Pancreas (tissue), 10 donors: Measurements from ENCODE around the gene FBXO46. TPM values are rescaled to one million over a fixed set of nuclear protein-coding genes. Genes with fewer than 3 reads are reported as not detected.

Source experiments
- ATAC-seq, 4 donors: fragments of 200-7000 bp; cut with Tn5 transposase; one replicate each; pipeline versions ENCODE4 v1.8.0 to v1.9.1; 2020; ENCODE audit warnings: mild to moderate bottlenecking in 4 of 4, moderate library complexity in 4 of 4
- DNase-seq, 6 donors: peaks; one replicate each; pipeline ENCODE4 v3.0.0-alpha.2; 2020
- FAIRE-seq: peaks from 2 replicates; lab custom pipeline; 2012; peaks lifted over from hg19 to GRCh38; lab: Jason Lieb, UNC
- H3K27ac ChIP-seq, 4 donors: fragments of 200-600 bp; sonication (generic); 1 replicate in 3 of 4; 2 replicates in 1 of 4; pipeline versions ENCODE4 v1.5.0 to v1.8.0; 2020
- H3K27me3 ChIP-seq, 4 donors: fragments of 200-600 bp; one replicate each; pipeline ENCODE4 v1.8.0; 2021
- H3K36me3 ChIP-seq, 3 donors: fragments of 200-600 bp; sonication (generic) in 1 of 3; one replicate each; pipeline versions ENCODE4 v1.5.0 to v1.8.0; 2020 to 2021
- H3K4me1 ChIP-seq, 3 donors: fragments of 200-600 bp; one replicate each; pipeline ENCODE4 v1.8.0; 2021
- H3K4me3 ChIP-seq, 4 donors: fragments of 200-600 bp; sonication (generic) in 2 of 4; one replicate each; pipeline versions ENCODE4 v1.5.0 to v1.8.0; 2020 to 2021
- H3K9me3 ChIP-seq, 4 donors: fragments of 200-600 bp; one replicate each; pipeline ENCODE4 v1.8.0; 2021
- WGBS, 2 donors: extraction: QIAGEN DNeasy Blood & Tissue Kit; methylation state at CpG; one replicate each; pipeline ENCODE4 v1.1.7; 2013; 5-methylcytosine and 5-hydroxymethylcytosine counted together
- intact Hi-C, 3 donors: fragments of 100-400 bp; cut with DNase I; formaldehyde crosslinking; loops; one replicate each; pipeline versions ENCODE4 v1.11.1 to v1.14.2; 2022
- polyA plus RNA-seq, 2 donors: library from polyadenylated mRNA; stranded (reverse); fragments of 200-250 nt; gene quantifications; one replicate each; pipeline ENCODE4 v1.2.3, GENCODE V29; 2013
- total RNA-seq, 6 donors: library from RNA; stranded (reverse); fragmentation: NEBNext Ultra II Directional in 4 of 6; extraction: Animal tissue kit (Norgen Biotek cat#: 25700) in 4 of 6; gene quantifications; one replicate each; pipeline versions ENCODE4 v1.2.1 to v1.2.4, GENCODE V29; 2021 to 2023
- TF ChIP-seq, protein P1 (sequence below), 4 donors: fragments of 200-600 bp; sonication (generic) in 3 of 4; IDR thresholded peaks; one replicate each; pipeline versions ENCODE4 v1.5.0 to v1.8.0; 2021; ENCODE audit warnings: antibody characterized with exemption in 4 of 4
- donor health status: healthy with polysubstance abuse.
- donor health status: DM: no; HTN: no; CAD: no; lungs with moderate emphysema.
- donor health status: DM: no; HTN: no; CAD: no.
- donor health status: control.
- donor health status: control.
- donor health status: Bipolar disorder and iron deficiency.
- donor health status: DM: yes; HTN: yes; CAD: no.
- donor health status: DM: no; HTN: no; CAD: no.
- donor health status: DM: no; HTN: no; CAD: no.
- donor health status: DM: yes; HTN: yes; CAD: no.

The FBXO46 gene
- total and polyA plus RNA-seq, 8 donors: 6.7 to 11.3 (median 9.5) TPM

- 0 to 1% methylated on average over 52 to 70 of the region's 70 CpGs for WGBS, 2 donors
- H3K4me3 ChIP-seq: peak within 1 kb of the TSS; percentile 74 to 96 (median 86)
- DNase-seq (peak; percentile 97 to 100 (median 100)), FAIRE-seq (peak; percentile 89), ATAC-seq (peak; percentile 44 to 68 (median 51))
- TF ChIP-seq, protein P1, sequence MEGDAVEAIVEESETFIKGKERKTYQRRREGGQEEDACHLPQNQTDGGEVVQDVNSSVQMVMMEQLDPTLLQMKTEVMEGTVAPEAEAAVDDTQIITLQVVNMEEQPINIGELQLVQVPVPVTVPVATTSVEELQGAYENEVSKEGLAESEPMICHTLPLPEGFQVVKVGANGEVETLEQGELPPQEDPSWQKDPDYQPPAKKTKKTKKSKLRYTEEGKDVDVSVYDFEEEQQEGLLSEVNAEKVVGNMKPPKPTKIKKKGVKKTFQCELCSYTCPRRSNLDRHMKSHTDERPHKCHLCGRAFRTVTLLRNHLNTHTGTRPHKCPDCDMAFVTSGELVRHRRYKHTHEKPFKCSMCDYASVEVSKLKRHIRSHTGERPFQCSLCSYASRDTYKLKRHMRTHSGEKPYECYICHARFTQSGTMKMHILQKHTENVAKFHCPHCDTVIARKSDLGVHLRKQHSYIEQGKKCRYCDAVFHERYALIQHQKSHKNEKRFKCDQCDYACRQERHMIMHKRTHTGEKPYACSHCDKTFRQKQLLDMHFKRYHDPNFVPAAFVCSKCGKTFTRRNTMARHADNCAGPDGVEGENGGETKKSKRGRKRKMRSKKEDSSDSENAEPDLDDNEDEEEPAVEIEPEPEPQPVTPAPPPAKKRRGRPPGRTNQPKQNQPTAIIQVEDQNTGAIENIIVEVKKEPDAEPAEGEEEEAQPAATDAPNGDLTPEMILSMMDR (IDR thresholded peaks at IDR 0.05): no peak
- H3K4me1 ChIP-seq: peaks cover 30 to 39% (median 33%) of the 10 kb centered on the region in 3 donors
- H3K27ac ChIP-seq: peak within 1 kb of the TSS; percentile 91 to 97 (median 96)
- no peaks in the 10 kb centered on the region for H3K36me3 ChIP-seq
- intact Hi-C loops: loop anchor here in 1 of 3 donors (10.0 kb wide), 1 partner anchor 54 kb away; no protein-coding TSS in a partner anchor
- no peaks in the 10 kb centered on the region for H3K9me3 ChIP-seq
- no peaks in the 10 kb centered on the region for H3K27me3 ChIP-seq
Observed at GRCh38 chr19:45768984-45769782, 38.5 kb upstream of the FBXO46 start, which contains the start of gene SIX5. TSS of gene SIX5 (minus strand) at chr19:45769252. CDS start at chr19:45768844, 408 bp downstream.

DNA sequence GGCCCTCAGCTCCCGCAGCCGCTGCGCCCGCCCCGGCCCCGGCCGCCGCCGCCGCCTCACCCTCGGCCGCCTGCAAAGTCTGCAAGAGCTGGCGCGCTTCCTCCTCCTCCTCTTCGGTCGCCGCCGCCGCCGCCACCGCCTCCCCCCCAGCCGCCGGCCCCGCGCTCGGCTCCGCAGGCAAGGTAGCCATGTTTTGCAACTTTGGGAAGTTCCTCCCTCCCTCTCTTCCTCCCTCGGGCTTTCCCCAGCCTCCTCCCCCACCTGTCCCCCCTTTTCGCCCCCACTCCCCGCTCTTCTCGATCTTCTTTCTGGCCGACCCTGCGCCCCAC lies 37.9 kb upstream of the FBXO46 start:
- WGBS, 2 donors: 0 to 2% methylated on average over 11 to 33 of the region's 33 CpGs
- FAIRE-seq (no peak), ATAC-seq (no peak), DNase-seq (peak in 3 of 6 donors; percentile 78 to 88 (median 80))
- intact Hi-C loops: loop anchor here in 1 of 3 donors (10.0 kb wide), 1 partner anchor 54 kb away; no protein-coding TSS in a partner anchor
- H3K4me3 ChIP-seq: peak overlapping the region; percentile 74 to 96 (median 86)
- peak overlapping the region; percentile 91 to 97 (median 96) for H3K27ac ChIP-seq
- peaks cover 30 to 37% (median 32%) of the 10 kb centered on the region in 3 donors for H3K4me1 ChIP-seq
- TF ChIP-seq, protein P1 (IDR thresholded peaks at IDR 0.05): no peak
- no peaks in the 10 kb centered on the region for H3K9me3 ChIP-seq
- no peaks in the 10 kb centered on the region for H3K36me3 ChIP-seq
- no peaks in the 10 kb centered on the region for H3K27me3 ChIP-seq

DNA sequence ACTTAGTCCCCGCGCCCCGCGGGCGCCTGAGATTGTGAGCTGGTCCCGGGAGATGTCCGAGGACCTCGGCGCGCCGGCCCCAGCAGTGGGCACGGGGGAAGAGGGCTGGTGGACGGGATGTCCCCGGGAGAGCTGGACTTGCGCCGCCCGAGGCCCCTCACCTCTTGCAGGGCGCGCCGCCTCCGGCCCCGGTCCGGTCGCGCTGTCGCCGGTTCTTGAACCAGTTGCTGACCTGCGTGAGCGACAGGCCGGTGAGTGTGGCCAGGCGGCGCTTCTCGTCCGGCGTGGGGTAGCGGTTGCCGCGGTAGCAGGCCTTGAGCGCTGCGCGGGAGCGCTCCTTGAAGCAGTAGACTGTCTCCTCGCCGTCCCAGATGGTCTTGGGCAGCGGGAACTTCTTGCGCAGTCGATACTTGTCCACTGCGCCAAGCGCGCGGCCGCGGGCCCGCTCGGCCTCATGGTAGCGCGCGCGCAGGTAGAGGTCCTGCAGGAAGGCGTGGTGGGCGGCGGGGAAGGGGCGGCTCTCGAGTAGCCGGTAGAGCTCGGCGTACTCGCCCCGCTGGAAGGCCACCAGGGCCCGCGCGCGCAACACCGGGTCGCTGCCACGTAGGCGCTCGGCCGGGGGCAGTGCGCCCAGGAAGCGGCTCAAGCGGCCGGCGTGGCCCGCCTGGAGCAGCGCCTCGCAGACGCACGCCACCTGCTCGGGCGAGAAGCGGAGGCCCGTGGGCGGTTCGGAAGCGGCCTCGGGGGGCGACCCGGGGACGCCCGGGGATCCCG lies 37.4 kb upstream of the FBXO46 start:
- no peaks in the 10 kb centered on the region for H3K9me3 ChIP-seq
- 0 to 1% methylated on average over 67 to 102 of the region's 102 CpGs for WGBS, 2 donors
- TF ChIP-seq, protein P1 (IDR thresholded peaks at IDR 0.05): no peak
- H3K27me3 ChIP-seq: no peaks in the 10 kb centered on the region
- H3K4me1 ChIP-seq: peaks cover 25 to 31% (median 26%) of the 10 kb centered on the region in 3 donors
- FAIRE-seq: no peak
- ATAC-seq: peak; percentile 1 to 10 (median 4)
- H3K27ac ChIP-seq: peak overlapping the region; percentile 91 to 97 (median 96)
- intact Hi-C loops: loop anchor here in 1 of 3 donors (10.0 kb wide), 1 partner anchor 53 kb away; no protein-coding TSS in a partner anchor
- H3K4me3 ChIP-seq: peak overlapping the region; percentile 74 to 96 (median 86)
- H3K36me3 ChIP-seq: no peaks in the 10 kb centered on the region
- peak; percentile 80 to 94 (median 86) for DNase-seq

DNA sequence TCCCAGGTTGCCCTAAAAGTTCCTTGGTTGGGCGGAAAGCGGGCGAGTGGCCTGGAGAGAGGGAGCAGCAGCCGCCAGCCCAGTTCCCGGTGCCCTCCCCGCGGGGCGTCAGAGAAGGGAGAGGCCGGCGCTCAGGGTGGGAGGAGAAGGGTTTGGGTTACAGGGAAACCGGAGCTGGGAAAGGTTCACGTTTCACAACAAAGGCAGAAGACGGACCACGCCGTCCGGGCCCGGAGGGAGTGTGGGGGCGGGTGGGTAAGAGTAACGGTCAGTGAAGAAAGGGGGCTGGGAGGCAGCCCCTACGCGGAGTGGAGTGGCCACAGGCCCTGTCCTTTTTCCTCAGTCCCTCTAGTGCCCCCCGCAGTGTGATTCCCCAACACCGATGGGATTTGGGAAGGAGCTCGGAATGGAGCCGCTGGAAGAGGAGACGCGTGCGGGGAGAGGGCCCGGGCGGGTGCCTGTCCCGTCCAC lies 36.7 kb upstream of the FBXO46 start:
- peaks cover 19 to 25% (median 20%) of the 10 kb centered on the region in 3 donors for H3K4me1 ChIP-seq
- peak; percentile 3 to 20 (median 6) for ATAC-seq
- WGBS, 2 donors: 5 to 6% methylated on average over 26 to 31 of the region's 31 CpGs
- H3K27ac ChIP-seq: peak overlapping the region; percentile 91 to 97 (median 96)
- peak; percentile 76 to 95 (median 88) for DNase-seq
- no peaks in the 10 kb centered on the region for H3K36me3 ChIP-seq
- TF ChIP-seq, protein P1 (IDR thresholded peaks at IDR 0.05): no peak
- intact Hi-C loops: loop anchor here in 1 of 3 donors (10.0 kb wide), 1 partner anchor 53 kb away; no protein-coding TSS in a partner anchor
- H3K4me3 ChIP-seq: peak overlapping the region; percentile 74 to 96 (median 86)
- H3K27me3 ChIP-seq: no peaks in the 10 kb centered on the region
- H3K9me3 ChIP-seq: no peaks in the 10 kb centered on the region
- no peak for FAIRE-seq
